Left lung (tissue), 10 donors: Measurements from ENCODE around the gene GAS2L3. TPM values are rescaled to one million over a fixed set of nuclear protein-coding genes. Genes with fewer than 3 reads are reported as not detected.
A peak's percentile ranks its signal among the peaks of the same experiment; 100 is the strongest.

Source experiments
- ATAC-seq: fragments of 200-7000 bp; cut with Tn5 transposase; one replicate; pipeline ENCODE4 v1.9.1; 2020; ENCODE audit warnings: moderate library complexity
- DNase-seq, 4 donors: peaks; one replicate each; pipeline ENCODE4 v3.0.0-alpha.2; 2013 to 2020
- H3K27ac ChIP-seq, 2 donors: fragments of 200-600 bp; sonication (generic) in 1 of 2; one replicate each; pipeline versions ENCODE4 v1.5.0 to v1.8.0; 2020 to 2021
- H3K27me3 ChIP-seq, 2 donors: fragments of 200-600 bp; sonication (generic) in 1 of 2; one replicate each; pipeline versions ENCODE4 v1.5.0 to v1.8.0; 2020 to 2021
- H3K36me3 ChIP-seq, 2 donors: fragments of 200-600 bp; sonication (generic) in 1 of 2; one replicate each; pipeline versions ENCODE4 v1.5.0 to v1.8.0; 2020 to 2021
- H3K4me1 ChIP-seq, 2 donors: fragments of 200-600 bp; one replicate each; pipeline ENCODE4 v1.8.0; 2021
- H3K4me3 ChIP-seq, 2 donors: fragments of 200-600 bp; sonication (generic) in 1 of 2; one replicate each; pipeline versions ENCODE4 v1.5.0 to v1.8.0; 2020 to 2021; ENCODE audit warnings: mild to moderate bottlenecking in 1 of 2
- H3K9me3 ChIP-seq, 2 donors: fragments of 200-600 bp; sonication (generic) in 1 of 2; one replicate each; pipeline versions ENCODE4 v1.5.0 to v1.8.0; 2020 to 2021
- intact Hi-C, 2 donors: fragments of 100-400 bp; cut with DNase I; formaldehyde crosslinking; loops; one replicate each; pipeline versions ENCODE4 v1.11.2 to v1.14.2; 2022
- polyA plus RNA-seq, 6 donors: library from polyadenylated mRNA; unstranded; fragments of 120-200 nt; gene quantifications; one replicate each; pipeline ENCODE4 v1.2.1, GENCODE V29; 2013; ENCODE audit not compliant: insufficient read length in 6 of 6
- total RNA-seq, 2 donors: library from RNA; stranded (reverse); fragmentation: NEBNext Ultra II Directional; extraction: Animal tissue kit (Norgen Biotek cat#: 25700); gene quantifications; one replicate each; pipeline ENCODE4 v1.2.1, GENCODE V29; 2021
- TF ChIP-seq, protein P1 (sequence below), 2 donors: fragments of 200-600 bp; sonication (generic) in 1 of 2; IDR thresholded peaks; one replicate each; pipeline versions ENCODE4 v1.5.0 to v1.8.0; 2021; ENCODE audit warnings: antibody characterized with exemption in 2 of 2
- donor health status: DM: no; HTN: yes; CAD: no.
- donor health status: DM: no; HTN: no; CAD: no.

Gene GAS2L3
- total and polyA plus RNA-seq, 8 donors = 14.7 to 38.2 (median 23.4) TPM

DNA sequence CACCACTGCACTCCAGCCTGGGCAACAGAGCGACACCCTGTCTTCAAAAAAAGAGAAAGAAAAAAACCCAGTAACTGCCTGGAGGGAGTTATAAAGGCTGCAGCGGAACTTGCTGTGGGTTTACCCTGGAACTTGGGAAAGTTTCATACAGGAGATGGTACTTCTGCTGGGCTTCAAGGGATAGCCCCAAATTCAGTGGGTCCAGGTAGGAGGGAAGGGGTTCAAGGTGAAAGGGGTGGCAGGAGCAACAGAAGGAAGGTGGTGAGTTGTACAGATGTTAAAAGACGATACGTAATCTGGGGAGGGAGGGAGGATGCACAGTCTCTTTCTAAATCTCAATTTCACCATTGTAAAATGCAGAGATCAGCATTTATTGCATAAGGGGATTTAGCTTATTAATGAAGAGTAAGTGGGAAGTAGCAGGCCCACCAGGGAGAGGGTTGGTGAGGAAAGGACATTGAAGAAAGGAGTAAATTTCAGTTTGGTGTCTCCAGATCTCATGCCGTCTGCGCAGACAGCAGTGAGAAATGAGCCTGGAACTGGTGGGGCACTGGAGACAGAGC lies 8.5 kb upstream of the GAS2L3 start:
- Histone ChIP-seq H3K4me1 (peaks cover 0 to 13% of the 10 kb centered on the region in 2 donors), H3K27ac (no peak overlapping the region), H3K36me3 (no peaks in the 10 kb centered on the region), H3K4me3 (no peak overlapping the region), H3K27me3 (no peaks in the 10 kb centered on the region), H3K9me3 (no peaks in the 10 kb centered on the region)
- no peak for ATAC-seq
- no peak for DNase-seq
- TF ChIP-seq, protein P1, sequence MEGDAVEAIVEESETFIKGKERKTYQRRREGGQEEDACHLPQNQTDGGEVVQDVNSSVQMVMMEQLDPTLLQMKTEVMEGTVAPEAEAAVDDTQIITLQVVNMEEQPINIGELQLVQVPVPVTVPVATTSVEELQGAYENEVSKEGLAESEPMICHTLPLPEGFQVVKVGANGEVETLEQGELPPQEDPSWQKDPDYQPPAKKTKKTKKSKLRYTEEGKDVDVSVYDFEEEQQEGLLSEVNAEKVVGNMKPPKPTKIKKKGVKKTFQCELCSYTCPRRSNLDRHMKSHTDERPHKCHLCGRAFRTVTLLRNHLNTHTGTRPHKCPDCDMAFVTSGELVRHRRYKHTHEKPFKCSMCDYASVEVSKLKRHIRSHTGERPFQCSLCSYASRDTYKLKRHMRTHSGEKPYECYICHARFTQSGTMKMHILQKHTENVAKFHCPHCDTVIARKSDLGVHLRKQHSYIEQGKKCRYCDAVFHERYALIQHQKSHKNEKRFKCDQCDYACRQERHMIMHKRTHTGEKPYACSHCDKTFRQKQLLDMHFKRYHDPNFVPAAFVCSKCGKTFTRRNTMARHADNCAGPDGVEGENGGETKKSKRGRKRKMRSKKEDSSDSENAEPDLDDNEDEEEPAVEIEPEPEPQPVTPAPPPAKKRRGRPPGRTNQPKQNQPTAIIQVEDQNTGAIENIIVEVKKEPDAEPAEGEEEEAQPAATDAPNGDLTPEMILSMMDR (IDR thresholded peaks at IDR 0.05) = no peak
- intact Hi-C loops = no loop called here

DNA sequence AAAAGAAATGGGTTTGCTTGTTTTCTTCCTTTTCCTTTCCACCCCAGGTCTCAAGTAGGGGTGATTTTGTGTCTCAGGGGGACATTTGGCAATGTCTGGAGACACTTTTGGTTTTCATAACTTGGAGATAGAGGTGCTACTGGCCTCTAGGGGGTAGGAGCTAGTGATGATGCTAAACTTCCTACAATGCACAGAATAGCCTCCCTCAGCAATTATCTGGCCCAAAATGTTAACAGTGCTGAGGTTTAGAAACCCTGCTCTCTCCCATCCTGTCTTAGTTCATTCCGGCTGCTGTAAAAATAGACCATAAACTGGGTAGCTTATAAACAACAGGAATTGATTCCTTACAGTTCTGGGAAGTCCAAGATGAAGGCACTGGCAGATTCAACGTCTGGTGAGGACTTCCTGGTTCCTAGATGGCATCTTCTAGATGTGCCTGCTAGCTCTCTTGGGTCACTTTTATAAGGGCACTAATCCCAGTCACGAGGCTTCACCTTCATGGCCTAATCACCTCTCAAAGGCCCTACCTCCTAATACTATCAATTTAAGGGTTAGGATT lies 7.4 kb upstream of the GAS2L3 start:
- H3K4me1 ChIP-seq = peaks cover 0 to 13% of the 10 kb centered on the region in 2 donors
- DNase-seq (no peak), ATAC-seq (no peak)
- H3K4me3 ChIP-seq = no peak overlapping the region
- no peak overlapping the region for H3K27ac ChIP-seq
- H3K36me3 ChIP-seq = no peaks in the 10 kb centered on the region
- H3K9me3 ChIP-seq = no peaks in the 10 kb centered on the region
- TF ChIP-seq, protein P1 (IDR thresholded peaks at IDR 0.05) = no peak
- intact Hi-C loops = no loop called here
- H3K27me3 ChIP-seq = no peaks in the 10 kb centered on the region

DNA sequence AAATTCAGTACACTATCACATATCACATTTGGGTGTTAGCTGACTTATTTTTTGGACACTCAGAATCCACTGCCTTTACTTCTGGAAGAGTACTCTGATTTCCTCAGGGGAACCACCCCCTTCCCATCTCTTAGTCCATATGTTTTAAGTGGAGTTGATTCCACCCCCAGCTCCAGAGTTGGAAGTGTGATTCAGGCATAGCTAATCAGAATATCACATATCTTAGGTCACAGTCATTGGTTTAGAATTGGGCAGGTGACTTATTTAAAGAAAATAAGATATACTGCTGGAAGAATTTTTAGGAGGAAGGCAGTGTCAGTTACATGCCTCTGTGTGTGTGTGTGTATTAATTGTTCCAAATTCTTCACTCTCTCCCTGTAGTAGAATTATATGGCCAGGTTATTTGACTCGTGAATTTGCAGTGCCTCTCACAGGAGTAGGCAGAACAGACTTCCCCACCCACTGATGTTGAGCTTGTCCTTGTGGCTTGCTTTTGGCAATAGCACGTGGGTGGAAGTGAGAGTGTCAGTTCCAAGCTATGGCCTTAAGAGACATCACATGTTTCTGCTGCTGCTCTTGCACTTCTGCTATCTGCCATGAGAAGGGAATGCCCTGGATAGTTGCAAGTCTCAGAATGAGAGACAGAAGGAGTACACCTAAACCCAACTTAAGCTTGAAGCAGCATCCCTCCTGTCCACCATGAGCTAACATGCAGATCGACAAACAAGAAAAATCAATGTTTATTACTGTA lies 6.4 kb upstream of the GAS2L3 start:
- intact Hi-C loops = no loop called here
- no peaks in the 10 kb centered on the region for H3K27me3 ChIP-seq
- DNase-seq (peak in 1 of 4 donors; percentile 69), ATAC-seq (peak; percentile 83)
- H3K9me3 ChIP-seq = no peaks in the 10 kb centered on the region
- H3K4me3 ChIP-seq = no peak overlapping the region
- TF ChIP-seq, protein P1 (IDR thresholded peaks at IDR 0.05) = no peak
- H3K4me1 ChIP-seq = peaks cover 0 to 13% of the 10 kb centered on the region in 2 donors
- no peak overlapping the region for H3K27ac ChIP-seq
- H3K36me3 ChIP-seq = no peaks in the 10 kb centered on the region

DNA sequence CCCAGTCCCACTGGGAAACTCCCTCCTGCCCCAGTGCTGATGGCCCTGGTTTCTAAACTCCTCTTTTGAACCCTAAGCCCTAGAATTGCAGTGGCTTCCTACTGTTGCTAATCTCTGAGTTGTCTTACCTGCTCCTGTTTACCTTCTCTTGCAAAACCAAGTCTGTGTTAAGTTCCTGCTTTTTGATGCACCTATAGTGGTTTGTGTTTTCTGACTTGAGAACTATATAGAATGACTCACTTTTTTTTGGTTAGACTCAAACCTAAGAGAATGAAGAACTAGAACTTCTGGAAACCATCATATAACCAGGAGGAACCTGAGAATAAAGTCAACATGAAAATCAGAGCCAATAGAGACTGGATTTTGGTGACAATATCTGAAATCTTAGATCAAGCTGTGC lies 5.5 kb upstream of the GAS2L3 start:
- DNase-seq (no peak), ATAC-seq (no peak)
- H3K9me3 ChIP-seq = no peaks in the 10 kb centered on the region
- no peak overlapping the region for H3K27ac ChIP-seq
- H3K4me3 ChIP-seq = no peak overlapping the region
- TF ChIP-seq, protein P1 (IDR thresholded peaks at IDR 0.05) = no peak
- intact Hi-C loops = no loop called here
- H3K27me3 ChIP-seq = no peaks in the 10 kb centered on the region
- no peaks in the 10 kb centered on the region for H3K36me3 ChIP-seq
- peaks cover 0 to 13% of the 10 kb centered on the region in 2 donors for H3K4me1 ChIP-seq

DNA sequence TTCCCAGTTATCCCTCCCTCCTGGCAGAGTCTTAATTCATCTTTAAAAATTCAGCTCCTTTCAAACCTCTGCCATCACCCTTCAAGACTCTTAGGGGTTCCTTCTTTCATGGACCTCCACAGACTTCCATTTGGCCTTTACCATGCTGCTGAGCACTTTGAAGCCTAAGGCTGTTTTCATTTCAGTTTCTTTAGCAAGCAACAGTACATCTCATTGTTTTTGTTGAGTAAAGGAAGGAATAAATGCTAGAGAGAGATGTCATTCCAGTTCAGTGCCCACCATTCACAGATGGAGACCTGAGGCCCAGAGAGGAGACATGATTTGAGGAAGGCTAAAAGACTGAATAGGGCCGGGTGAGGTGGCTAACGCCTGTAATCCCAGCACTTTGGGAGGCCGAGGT lies 1.3 kb upstream of the GAS2L3 start:
- DNase-seq (no peak), ATAC-seq (no peak)
- no peaks in the 10 kb centered on the region for H3K9me3 ChIP-seq
- intact Hi-C loops = no loop called here
- peaks cover 0 to 15% of the 10 kb centered on the region in 2 donors for H3K4me1 ChIP-seq
- no peak overlapping the region for H3K4me3 ChIP-seq
- H3K27ac ChIP-seq = no peak overlapping the region
- no peaks in the 10 kb centered on the region for H3K27me3 ChIP-seq
- TF ChIP-seq, protein P1 (IDR thresholded peaks at IDR 0.05) = no peak
- no peaks in the 10 kb centered on the region for H3K36me3 ChIP-seq
